NCI-H446 treated with DMSO at 0.1 percent for 48 hours (cell line): ENCODE results near the gene TGM2.

Experiments used
- DNase-seq: peaks from one replicate; lab custom pipeline; 2025; lab: John Stamatoyannopoulos, UW

The TGM2 gene

DNA sequence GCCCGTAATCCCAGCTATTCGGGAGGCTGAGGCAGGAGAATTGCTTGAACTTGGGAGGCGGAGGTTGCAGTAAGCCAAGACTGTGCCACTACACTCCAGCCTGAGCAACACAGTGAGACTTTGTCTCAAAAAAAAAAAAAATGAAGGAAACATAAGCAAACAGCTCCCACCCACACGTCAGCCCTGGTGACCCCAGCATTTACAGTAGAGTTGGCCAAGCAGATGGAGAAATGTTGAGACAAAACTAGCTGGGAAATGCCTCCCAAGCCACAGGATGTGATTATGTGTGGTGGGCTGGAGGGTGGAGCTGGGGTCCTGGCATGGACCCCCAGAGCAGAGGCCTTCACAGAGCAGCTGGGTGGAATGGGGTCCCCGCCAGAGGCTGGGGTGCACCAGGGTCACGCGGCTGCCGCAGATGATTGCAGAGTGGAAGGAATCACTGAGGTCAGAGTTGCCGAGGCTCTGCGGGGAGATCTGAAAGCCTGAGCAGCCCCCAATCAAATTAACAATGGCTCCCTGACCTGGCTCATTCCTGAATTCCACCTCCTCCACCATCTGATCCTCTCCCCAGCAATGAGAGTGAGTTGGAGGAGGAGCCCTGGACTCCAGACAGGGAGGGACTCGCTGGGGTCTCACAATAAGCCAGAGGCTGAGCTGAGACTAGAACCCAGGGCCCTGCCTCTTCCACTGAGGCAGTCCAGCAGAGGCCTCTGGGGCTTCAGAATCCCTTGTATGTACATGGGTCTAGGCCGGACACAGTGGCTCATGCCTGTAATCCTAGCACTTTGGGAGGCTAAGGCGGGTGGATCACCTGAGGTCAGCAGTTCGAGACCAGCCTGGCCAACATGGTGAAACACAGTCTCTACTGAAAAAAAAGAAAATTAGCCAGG is 34.7 kb upstream of the TGM2 start:
- DNase-seq = no peak

DNA sequence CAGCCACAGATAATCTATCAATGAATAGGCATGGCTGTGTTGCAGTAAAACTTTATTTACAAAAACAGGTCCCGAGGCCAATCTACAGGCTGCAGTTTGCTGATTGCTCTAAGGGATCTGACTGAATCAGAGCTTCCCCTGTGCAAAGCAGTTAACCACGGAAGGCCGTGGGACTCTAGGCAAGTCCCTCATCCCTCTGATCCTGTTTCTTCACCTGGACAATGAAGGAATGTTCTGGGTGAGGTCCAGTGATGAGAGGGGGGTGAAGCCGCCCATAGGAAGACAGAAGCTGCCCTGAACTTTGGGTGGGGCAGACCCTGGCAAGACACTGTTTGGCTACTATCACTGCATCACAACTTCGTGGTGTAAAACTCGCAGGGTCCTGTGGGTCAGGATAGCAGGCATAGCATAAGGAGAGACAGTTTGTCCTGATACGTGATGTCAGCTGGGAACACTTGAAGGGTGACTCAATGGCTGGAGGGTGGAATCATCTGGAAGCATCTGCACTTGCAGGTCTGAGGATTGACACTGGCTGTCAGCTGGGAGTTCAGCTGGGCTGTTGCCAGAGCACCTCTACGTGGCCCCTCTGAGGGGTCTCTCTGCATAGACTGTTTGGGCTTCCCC is 33.3 kb upstream of the TGM2 start:
- DNase-seq = no peak

DNA sequence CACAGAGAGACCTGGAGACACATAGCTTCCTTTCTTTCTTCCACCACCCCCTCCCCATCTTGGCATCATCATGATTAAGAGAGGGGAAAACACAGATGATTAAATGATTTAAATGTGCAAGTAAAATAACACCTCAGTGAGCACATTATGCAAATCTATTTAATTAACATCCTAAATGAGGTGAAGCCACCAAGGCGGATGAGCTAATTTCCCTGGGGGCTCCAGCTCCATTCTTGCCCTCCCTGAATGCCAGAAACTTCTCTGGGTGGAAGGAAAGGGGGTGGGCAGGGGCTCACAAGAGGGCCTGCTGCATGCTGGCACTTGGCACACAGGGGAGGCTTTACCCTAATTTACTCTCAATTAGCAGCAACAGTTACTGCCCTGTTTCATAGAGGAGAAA is 32.5 kb upstream of the TGM2 start:
- DNase-seq = no peak

DNA sequence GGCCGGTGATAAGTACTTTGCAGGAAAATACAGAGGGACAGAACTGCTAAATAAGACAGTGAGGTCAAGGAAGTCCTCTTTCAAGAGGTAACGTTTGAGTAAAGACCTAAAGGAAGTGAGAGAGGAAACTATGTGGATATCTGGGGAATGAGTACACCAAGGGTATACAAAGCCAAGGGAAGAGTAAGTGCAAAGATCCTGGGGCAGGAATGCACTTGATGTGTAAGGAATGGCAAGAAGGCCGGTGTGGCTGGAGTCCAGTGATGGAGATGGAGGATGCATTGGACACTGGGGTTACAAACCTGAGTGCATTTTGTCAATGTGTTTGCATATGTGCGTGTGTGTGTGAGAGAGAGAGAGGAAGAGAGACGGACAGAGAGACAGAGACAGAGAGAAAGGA is 32.1 kb upstream of the TGM2 start:
- no peak for DNase-seq

DNA sequence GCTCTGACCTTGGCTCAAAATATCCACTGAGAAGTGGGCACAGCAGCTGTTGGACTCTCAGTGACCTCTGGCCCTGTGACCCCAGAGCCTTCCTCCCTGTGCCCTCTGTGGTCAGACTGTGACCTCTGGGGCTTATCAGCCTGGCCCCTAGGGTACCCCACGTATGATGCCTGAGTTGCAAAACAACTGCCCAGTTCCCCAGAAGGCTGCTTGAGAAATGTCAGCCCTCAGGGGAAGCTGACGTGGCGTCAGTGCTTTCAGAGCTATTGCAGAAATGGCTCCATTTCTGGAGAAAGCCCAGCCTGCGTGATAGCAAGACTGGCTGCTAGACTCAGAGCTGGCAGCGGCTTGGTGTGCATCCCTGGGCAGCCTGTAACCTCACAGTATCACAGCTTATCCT is 31.5 kb upstream of the TGM2 start:
- DNase-seq = no peak

DNA sequence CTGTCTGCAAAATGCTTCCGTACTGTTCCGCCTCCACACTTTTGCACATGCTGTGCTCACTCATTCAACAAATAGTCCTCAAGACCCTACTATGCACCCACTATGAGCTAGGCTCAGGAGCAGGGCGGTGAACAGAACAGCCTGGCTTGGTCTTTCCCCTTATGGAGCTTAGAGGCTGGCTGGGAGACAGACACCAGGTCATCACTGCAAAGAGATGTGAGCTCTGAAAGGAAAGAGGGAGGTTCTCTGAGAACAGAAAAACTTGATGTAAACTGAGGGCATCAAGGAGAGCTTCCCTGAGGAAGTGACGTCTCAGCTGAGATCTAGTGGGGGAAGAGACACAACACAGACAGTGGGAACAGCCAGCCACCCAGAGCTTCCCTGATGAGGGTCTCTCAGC is 31.0 kb upstream of the TGM2 start:
- no peak for DNase-seq

DNA sequence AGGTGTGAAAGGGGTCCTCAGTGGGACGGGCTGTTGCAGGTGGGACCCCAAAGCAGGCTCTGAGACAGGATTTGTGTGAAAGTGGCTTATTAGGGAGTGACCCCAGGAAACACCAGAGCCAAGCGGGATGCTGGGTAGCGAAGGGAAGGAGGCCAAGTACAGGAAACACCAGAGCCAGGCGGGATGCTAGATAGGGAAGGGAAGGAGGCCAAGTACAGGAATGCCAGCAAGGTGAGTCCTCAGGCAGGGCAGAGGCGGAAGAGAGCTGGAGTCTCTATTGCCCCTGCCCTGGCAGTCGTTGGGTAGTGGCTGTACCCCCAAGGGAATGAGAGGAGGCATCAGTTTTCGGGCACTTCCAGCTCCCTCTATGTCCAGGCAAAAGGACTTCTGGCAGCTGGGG is 30.5 kb upstream of the TGM2 start:
- no peak for DNase-seq

DNA sequence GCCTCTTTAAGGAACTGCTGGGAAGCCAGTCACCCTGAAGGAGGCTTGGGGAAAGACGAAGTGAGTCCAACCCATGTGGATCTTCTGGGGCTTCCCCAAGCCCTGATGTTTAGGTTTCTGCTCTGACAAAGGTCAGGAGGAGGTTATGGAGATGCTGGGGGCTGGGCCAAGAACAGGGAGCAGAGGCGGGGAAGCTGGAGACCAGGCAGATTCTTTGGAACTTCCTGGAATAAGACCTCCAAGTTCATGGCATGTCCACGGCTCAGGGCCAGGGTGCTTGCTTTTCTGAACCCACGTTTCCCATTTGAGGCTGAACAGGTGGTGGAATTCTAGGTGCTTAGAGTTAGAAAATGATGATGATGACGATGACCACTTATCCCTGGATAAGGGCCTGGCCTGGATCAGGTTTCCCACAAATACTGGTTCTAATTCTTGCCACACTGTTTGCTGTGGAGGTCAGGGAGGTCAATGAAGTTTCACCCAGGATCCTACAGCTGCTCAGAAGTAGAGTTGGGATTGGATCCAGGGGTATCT is 30.0 kb upstream of the TGM2 start:
- no peak for DNase-seq

DNA sequence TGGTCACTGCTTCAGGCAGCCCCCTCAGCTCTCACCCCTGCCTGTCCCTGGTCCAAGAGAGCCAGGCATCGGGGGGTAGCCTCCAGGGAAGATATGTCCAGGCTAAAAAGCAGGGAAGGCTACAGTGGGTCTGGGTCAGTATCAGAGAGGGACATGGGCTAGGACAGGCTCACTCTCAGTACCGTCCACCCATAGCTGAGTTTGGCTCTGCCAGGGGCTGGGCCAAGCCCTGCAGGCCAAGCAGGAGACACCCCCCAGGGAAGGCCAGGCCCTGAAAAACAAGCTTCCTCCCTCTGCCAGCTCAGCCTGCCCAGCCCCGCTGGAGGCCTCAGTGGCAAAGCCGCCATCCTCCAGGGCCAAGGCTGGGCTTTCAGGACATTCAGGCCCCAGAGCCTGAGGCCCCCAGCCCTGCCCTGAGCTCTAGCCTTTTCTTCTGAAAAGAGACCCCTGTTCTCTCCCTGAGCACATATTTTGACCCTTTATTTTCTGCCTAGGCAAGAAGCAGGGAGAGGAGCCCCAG is 28.6 kb upstream of the TGM2 start:
- DNase-seq = no peak

DNA sequence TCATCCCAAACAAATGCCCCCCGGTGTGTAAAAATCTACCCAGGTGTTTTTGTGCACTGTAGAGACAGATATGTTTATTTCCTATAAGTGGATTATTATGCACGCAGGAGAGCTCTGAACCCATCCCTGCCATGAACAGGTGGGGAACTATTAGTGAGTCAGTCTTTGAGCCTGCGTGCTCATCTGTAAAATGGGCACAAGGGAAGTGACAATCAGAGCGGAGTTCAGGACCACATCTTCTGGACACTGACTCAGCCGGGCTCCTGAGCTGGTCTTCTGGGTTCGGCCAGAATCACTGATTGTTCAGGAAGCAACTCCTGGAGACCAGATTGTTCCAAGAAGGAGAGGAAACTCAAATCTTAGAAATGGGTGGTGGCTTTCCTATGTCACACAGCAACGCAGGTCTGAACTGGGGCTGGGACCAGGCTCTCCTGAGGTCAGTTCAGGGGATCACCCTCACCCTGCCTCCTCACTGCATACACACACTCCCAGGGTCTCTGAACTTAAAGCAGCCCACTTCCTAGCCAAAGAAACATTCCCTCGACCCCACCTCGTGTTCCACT is 27.3 kb upstream of the TGM2 start:
- no peak for DNase-seq

DNA sequence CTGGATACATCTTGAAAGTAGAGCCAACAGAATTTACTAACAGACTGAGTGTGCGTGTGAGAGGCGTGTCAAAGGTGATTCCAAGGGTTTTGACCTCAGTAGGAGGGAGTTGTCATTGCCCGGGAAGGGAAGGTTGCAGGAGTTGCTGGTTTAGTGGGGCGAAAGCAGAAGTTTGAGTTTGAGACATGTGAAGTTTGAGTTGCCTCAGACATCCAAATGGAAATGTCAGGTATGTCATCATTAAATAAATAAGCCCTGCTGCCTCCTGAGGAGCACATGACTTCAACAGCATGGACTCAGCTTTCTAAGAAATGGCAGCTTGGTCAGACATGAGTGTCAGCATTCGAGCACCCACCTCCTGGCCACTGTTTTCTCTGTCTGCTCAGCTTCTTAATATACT is 26.6 kb upstream of the TGM2 start:
- no peak for DNase-seq

DNA sequence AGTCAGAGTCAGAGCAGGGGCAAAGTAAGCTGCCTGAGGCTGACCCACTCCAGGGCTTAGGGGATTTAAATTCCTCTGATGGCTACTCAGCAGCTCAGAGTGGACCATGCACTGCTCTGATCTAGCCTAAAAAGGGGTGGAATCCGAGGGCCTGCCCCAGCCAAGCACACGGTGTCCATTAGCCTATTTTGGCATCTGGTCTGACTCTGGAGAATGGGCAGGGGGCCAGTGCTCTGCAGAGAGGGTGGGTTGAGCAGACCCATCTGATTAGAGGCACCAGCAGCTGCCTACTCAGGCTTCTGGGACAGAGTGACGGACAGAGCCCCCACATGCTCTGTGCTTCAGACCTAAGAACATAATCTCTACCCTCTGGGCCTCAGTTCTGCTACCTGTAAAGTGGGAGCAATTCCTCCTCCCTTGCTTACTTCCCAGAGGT is 25.9 kb upstream of the TGM2 start:
- DNase-seq = no peak

DNA sequence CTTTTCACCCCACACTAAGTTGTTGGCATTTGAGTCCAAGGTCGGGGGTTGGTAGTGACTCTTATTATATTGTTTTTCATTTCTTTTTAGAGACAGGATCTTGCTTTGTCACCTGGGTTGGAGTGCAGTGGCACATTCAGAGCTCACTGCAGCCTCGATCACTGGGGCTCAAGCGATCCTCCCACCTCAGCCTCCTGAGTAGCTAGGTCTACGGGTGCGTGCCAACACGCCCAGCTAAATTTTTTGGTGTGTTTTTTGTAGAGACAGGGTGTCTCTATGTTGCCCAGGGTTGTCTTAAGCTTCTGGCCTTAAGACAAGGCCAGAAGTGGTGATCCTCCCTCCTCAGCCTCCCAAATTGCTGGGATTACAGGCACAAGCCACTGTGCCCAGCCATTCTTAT is 25.1 kb upstream of the TGM2 start:
- DNase-seq = no peak

DNA sequence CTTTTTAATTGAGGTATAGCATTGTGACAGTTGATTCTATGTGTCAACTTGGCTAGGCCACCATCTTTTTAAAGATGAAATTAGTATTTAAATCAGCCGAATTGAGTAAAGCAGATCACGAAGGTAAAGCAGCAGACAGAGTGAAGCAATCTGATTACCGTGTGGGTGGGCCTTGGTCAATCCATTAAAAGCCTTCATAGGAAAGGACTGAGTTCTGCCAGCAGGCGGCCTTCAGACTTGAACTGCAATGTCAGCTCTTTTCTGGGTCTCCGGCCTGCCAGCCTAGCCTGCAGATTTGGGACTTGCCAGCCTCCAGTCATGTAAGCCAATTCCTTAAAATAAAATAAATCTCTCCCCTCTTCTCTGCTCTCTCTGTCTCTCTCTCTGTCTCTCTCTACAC is 22.4 kb upstream of the TGM2 start:
- no peak for DNase-seq

DNA sequence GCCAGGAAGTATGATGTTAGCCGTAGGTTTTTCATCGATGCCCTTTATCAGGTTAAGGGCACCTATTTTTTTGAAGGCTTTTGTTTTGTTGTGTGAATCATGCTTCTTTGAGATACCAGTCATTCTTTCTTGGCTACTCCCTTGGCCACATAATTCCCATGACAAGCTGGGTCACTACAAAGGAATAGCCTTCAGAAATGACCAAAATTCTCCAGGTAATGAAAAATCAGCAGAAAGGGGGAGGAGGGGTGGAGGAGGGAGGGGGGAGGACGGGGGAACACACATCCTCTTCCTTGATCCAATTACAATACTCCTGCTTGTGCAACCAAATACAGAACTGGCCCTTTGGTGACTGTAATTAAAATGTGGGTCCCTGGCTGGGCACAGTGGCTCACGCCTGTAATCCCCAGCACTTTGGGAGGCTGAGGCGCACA is 21.7 kb upstream of the TGM2 start:
- no peak for DNase-seq

DNA sequence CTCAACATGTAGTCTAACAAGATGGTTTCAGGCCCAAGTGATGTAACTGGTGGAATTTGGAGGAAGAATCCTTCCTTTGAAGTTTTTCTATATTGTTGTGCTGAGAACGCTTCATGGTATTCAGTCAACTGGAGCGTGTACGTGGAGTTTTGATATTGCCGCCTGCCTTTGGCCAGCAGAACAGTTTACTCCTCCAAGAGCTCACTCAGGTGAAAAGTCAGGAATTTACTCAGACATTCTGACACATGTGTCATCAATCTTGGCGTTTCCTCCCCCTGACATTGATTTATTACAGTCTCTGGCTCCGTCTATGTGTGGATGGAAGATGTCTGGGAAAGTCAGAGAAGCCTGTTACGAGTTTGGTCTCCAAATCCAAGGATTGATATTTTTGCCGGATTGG is 19.0 kb upstream of the TGM2 start:
- DNase-seq = no peak

DNA sequence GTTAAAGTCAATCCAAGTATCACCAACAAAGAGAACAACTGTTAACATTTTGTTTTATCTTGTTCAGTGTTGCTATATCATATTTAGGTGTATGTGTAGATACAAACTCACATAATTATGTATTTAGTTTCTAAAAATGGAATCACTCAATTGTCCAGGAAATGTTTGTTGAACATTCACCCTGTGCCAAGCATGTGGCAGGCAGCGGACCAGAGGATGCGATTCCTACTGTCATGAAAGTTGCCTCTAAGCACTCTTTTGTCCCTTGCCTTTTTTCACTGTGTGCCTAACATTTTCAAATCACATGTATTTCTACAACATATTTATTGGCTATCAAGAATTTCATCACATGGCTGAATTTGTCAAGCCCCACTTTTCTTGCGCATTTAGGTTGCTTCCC is 16.9 kb upstream of the TGM2 start:
- DNase-seq = no peak

DNA sequence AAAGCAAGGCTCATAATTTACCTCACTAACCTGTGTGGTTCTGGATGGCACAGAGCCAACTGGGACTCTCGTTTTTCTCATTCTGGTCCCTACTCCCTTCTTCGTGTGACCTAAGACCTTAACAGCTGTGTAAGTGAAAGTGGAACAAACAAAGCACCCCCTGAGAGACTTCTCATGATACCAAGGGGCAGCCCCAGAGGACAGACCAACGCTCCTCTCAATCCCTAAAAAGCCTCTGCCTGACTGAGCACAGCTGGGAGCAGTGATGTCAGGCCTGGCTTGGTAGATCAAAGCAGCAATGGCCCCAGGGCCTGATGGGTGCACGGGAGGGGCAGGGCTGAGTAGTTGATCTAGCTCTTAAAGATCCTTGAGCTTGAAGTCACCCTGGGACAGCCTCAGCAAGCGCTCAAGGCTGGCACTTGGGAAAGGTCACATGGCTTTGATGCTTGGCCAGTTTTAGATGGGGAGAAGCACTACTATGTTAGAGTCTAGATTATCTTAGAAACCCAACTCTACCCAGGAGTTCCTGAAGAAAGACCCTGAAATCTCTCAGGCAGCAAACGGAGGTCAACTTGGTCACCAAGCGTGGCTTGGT is 16.2 kb upstream of the TGM2 start:
- DNase-seq = no peak

DNA sequence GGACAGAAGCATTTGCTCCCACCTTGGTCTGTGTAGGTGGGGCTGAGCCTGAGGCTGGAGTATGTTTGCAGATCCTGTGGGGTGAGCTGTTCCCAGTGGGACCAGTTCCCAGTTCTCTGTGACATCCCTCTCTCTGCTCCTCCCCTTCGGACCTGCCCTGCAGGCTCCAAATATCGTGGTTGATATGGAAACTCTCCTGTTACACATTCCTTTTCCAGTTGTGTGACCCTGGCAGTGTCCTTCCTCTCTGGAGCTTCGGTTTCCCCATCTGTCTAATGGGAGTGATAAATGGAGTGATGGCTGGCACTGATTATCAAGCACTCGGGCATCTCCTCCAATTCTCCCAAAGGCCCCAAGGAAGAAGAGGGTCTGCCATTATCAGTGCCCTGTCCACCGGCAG is 15.7 kb upstream of the TGM2 start:
- no peak for DNase-seq

DNA sequence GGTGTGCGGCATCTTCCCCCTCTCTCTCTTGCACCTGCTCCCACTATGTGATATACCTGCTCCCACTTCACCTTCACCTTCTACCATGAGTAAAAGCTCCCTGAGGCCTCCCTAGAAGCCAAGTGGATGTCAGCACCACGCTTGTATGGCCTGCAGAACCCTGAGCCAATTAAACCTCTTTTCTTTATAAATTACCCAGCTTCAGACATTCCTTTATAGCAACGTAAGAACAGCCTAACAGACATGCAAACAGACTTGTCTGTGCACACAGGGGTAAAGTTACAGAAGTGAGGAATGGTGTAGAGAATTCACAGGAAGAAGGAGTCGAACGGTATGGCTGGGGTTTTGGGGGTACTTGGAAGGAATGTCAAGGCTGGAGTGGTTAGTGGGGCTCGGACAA is 14.8 kb upstream of the TGM2 start:
- DNase-seq = no peak

DNA sequence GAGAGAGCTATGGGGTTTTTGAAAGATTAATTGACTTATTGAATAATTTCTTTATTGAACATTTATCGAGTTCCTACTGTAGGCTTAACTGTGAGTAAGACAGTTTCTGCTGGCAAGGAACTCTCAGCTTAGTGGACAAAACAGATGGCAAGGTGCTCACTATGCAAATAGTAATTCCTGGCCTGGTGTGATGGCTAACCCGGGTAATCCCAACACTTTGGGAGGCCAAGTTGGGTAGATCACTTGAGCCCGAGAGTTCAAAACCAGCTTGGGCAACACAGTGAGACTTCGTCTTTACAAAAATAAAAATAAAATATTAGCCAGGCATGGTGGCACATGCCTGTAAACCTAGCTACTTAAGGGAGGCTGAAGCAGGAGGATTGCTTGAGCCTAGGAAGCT is 13.5 kb upstream of the TGM2 start:
- DNase-seq = no peak

DNA sequence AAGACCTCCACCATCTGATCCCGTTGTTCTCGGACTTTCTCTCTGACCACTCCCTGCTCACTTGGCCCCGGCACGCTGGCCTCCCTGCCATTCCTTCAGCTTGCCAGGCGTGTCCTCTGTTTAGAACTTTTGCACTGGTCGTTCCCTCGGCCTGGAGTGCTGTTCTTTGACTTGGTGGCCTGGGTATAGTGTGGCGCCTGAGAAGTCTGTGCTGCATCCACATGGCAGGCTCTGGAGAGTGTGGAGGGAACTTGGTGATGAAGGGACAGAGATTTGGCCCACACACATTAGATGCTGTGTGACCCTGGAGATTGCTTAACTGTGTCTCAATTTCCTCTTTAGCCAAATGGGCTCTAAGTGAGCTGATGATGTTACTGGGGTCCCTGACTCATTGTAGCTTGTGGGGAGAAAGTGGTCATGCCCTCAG is 13.0 kb upstream of the TGM2 start:
- no peak for DNase-seq

DNA sequence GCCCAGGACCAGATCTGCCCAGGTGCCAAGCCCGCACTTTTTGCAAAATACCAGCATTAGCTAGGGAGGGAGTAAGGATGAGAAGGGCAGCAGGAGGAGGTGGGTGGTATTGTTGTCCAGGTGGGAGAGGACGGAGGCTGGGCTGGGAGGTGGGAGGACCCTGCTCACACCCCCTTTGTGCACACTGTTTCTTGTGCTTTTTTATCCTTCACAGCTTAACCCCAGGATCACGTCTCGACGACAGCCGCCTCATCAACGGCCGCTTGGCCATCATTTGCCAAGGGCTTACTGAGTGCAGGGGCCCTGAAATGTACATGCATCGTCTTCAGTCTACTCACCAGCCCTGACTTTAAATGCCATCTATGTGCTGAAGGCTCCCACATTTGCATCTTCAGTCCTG is 12.1 kb upstream of the TGM2 start:
- DNase-seq = no peak
